Measurements from ENCODE around the gene TRAF4. TPM values are rescaled to one million over a fixed set of nuclear protein-coding genes. Genes with fewer than 3 reads are reported as not detected.

TRAF4 gene
- total RNA-seq, 2 experiments from 2014 or later: 55.3 to 57.2 TPM

GRCh38 chr17:28747801-28748750 is 4.3 kb downstream of the TRAF4 start:
- H3K9me3 Mint-ChIP-seq: no peaks in the 10 kb centered on the region
- H3K27ac Mint-ChIP-seq: peak overlapping the region; percentile 44
- ChIA-PET CTCF (interaction anchor here (0.9 to 17.2 kb wide), 4 partner anchors 22 to 204 kb away, joined by 3 to 458 read pairs (median 4); partner anchors contain the start of genes NEK8 and TLCD1), POLR2A (interaction anchor here (1.1 to 16.8 kb wide), 4 partner anchors 12 to 22 kb away, joined by 3 to 426 read pairs (median 4); partner anchors contain the start of genes NEK8, RPL23A and TLCD1)
- no peak overlapping the region for H3K4me3 Mint-ChIP-seq
- DNase-seq: no peak
- H3K27me3 Mint-ChIP-seq: no peaks in the 10 kb centered on the region
- H3K36me3 Mint-ChIP-seq (ENCODE audit: low read depth): peaks cover 35% of the 10 kb centered on the region
- H3K4me1 Mint-ChIP-seq: peaks cover 40% of the 10 kb centered on the region

- H3K27me3 Mint-ChIP-seq: no peaks in the 10 kb centered on the region
- no peaks in the 10 kb centered on the region for H3K9me3 Mint-ChIP-seq
- H3K27ac Mint-ChIP-seq: peak overlapping the region; percentile 55
- CTCF ChIA-PET: interaction anchor here (0.9 to 17.2 kb wide), 6 partner anchors 14 to 203 kb away, joined by 3 to 458 read pairs (median 4); partner anchors contain the start of genes BLTP2, NEK8 and TLCD1
- POLR2A ChIA-PET: interaction anchor here (1.0 to 16.8 kb wide), 3 partner anchors 11 to 203 kb away, joined by 3 to 426 read pairs (median 3); partner anchors contain the start of genes NEK8, RPL23A and TLCD1
- peaks cover 38% of the 10 kb centered on the region for H3K4me1 Mint-ChIP-seq
- H3K36me3 Mint-ChIP-seq (ENCODE audit: low read depth): peaks cover 35% of the 10 kb centered on the region
- DNase-seq: no peak
- no peak overlapping the region for H3K4me3 Mint-ChIP-seq
Measured at GRCh38 chr17:28748852-28749515, 5.2 kb downstream of the TRAF4 start.

DNA sequence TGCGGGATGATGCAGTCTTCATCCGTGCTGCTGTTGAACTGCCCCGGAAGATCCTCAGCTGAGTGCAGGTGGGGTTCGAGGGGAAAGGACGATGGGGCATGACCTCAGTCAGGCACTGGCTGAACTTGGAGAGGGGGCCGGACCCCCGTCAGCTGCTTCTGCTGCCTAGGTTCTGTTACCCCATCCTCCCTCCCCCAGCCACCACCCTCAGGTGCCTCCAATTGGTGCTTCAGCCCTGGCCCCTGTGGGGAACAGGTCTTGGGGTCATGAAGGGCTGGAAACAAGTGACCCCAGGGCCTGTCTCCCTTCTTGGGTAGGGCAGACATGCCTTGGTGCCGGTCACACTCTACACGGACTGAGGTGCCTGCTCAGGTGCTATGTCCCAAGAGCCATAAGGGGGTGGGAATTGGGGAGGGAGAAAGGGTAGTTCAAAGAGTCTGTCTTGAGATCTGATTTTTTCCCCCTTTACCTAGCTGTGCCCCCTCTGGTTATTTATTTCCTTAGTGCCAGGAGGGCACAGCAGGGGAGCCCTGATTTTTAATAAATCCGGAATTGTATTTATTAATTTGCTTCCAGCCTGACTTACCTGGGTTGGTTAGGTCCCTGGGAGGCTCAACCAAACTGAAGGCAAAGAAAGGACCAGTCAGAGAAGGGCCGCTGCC is 5.8 kb downstream of the TRAF4 start:
- Mint-ChIP-seq H3K9me3 (no peaks in the 10 kb centered on the region), H3K4me1 (peaks cover 38% of the 10 kb centered on the region), H3K4me3 (no peak overlapping the region), H3K27ac (no peak overlapping the region), H3K36me3 (ENCODE audit: low read depth) (peaks cover 34% of the 10 kb centered on the region), H3K27me3 (no peaks in the 10 kb centered on the region)
- ChIA-PET POLR2A (interaction anchor here (0.7 to 16.8 kb wide), 5 partner anchors 23 to 202 kb away, joined by 3 to 426 read pairs (median 3); partner anchors contain the start of genes FAM222B, NEK8, RPL23A and TLCD1), CTCF (interaction anchor here (0.5 to 17.2 kb wide), 19 partner anchors 8 to 202 kb away, joined by 3 to 458 read pairs (median 4); partner anchors contain the start of genes BLTP2, NEK8, PIGS and TLCD1)
- DNase-seq: no peak

DNA sequence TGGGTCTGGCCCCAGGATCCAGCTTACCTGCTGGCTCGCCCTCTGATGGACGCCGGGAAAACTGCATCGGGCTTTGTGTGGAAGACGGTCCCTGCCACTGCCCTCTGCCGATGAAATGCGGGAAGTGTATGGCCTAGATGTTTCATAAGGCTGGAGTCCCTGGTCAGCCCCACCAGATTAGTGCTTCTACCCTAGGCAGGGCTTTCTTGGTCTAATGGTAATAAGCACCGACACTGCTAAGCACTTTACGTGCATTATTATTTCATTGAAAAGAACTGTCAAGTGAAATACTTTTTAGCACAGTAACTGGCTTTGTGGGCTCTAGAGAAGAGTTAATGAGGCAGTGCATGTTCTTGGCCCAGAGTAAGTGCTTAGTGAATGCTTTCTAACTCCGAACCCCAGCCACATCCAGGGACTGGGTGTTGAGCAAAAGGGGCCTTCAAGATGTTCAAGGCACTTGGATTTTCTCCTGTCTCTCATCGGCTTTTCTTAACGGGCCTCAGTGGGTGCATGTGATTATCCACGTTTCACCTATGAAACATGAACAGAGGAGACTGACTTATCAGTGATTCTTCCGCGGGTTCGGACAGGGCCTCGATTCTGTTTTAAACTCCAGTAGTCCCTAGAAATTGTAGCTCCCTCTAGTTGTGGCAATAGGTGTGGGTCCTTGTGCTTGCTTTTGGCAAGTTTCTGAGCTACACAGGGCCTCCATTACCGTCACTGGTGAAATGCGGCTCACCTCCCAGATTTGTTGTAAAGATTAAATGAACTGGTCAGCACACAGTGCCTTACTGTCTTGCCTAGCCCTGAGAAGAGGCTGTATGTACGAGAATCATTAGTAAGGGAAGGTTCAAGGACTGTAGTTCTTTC is 6.6 kb downstream of the TRAF4 start:
- ChIA-PET CTCF (interaction anchor here (0.5 to 17.2 kb wide), 23 partner anchors 8 to 202 kb away, joined by 3 to 458 read pairs (median 3); partner anchors contain the start of genes BLTP2, NEK8, PHF12 and PIGS), POLR2A (interaction anchor here (0.7 to 16.8 kb wide), 5 partner anchors 24 to 202 kb away, joined by 3 to 426 read pairs (median 3); partner anchors contain the start of genes FAM222B, NEK8, RPL23A and TLCD1)
- Mint-ChIP-seq H3K27ac (no peak overlapping the region), H3K9me3 (no peaks in the 10 kb centered on the region), H3K27me3 (no peaks in the 10 kb centered on the region), H3K36me3 (ENCODE audit: low read depth) (peaks cover 29% of the 10 kb centered on the region), H3K4me1 (peaks cover 35% of the 10 kb centered on the region), H3K4me3 (no peak overlapping the region)
- peak; percentile 91 for DNase-seq

DNA sequence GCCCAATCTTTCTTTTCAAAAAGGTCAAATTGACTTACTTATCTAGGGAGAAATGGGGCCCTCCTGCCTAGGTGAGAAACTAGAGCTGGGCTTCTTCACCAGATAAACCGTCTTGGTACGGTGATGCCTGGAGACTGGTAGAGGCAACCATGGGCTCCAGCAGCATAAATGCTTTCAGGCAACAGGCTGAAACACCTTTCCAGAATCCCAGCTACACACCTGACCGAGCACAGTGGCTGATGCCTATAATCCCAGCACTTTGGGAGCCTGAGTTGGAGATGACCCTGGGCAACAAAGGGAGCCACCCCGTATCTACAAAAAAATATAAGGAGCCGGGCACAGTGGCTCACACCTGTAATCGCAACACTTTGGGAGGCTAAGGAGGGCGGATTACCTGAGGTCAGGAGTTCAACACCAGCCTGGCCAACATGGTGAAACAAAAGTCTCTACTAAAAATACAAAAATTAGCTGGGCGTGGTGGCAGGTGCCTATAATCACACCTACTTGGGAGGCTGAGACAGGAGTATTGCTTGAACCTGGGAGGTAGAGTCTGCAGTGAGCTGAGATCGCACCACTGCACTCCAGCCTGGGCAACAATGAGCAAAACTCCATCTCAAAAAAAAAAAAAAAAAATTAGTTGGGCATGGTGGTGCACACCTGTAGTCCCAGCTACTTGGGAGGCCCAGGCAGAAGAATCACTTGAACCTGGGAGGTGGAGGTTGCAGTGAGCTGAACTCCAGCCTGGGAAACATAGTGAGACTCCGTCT is 8.0 kb downstream of the TRAF4 start:
- Mint-ChIP-seq H3K27me3 (no peaks in the 10 kb centered on the region), H3K27ac (no peak overlapping the region), H3K4me3 (no peak overlapping the region), H3K9me3 (no peaks in the 10 kb centered on the region), H3K4me1 (peaks cover 22% of the 10 kb centered on the region), H3K36me3 (ENCODE audit: low read depth) (peaks cover 32% of the 10 kb centered on the region)
- ChIA-PET CTCF (interaction anchor here (1.0 to 17.2 kb wide), 11 partner anchors 11 to 199 kb away, joined by 3 to 458 read pairs (median 4); partner anchors contain the start of genes NEK8, PHF12, RPL23A and TLCD1), POLR2A (interaction anchor here (16.8 kb wide), 1 partner anchor 25 kb away, joined by 426 read pairs; the partner anchor contains the start of genes NEK8, RPL23A and TLCD1)
- DNase-seq: no peak

- ChIA-PET CTCF (interaction anchor here (1.0 to 17.2 kb wide), 4 partner anchors 8 to 198 kb away, joined by 3 to 458 read pairs (median 46); partner anchors contain the start of genes NEK8 and TLCD1), POLR2A (no interaction called here)
- Mint-ChIP-seq H3K27me3 (no peaks in the 10 kb centered on the region), H3K27ac (no peak overlapping the region), H3K9me3 (no peaks in the 10 kb centered on the region), H3K4me3 (no peak overlapping the region), H3K36me3 (ENCODE audit: low read depth) (peaks cover 31% of the 10 kb centered on the region), H3K4me1 (peaks cover 4% of the 10 kb centered on the region)
- no peak for DNase-seq
Measured at GRCh38 chr17:28755486-28755885, 11.7 kb downstream of the TRAF4 start.

DNA sequence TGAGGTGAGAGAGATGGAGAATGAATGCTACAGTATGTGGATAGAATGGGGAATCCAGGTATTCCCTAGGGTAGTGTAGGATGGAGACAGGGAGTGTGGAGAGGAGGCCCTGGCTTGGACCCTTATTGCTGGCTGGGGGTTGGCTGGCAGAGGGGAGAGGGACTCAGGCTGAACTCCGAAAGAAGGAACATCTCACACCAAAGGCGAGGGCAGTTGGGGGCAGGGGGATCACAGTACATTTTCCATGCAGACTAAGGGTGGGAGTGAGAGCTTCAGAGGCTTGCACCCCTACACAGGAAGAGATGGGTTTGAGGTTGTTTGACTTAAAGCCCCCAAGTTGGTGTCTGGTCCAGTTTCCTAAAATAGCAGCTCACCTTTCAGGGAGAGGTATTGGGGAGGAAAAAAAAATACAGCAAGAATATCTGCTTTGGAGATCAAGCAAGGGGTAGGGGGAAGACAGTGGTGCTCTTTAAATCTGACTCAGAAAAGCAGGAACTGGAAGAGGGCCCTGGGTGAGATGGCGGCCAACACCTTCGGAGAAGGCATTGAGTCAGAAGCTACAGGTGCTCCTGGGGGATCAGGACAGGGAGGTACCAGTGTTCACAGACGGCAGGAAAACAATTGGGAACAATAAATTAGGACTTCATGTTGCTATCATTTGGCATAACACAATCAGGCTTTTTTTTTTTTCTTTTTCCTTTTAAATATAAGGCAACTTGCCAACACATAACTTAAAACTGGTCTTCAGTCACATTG is 12.4 kb downstream of the TRAF4 start:
- H3K36me3 Mint-ChIP-seq (ENCODE audit: low read depth): peaks cover 32% of the 10 kb centered on the region
- ChIA-PET CTCF (interaction anchor here (1.1 kb wide), 1 partner anchor 9 kb away, joined by 4 read pairs; no protein-coding TSS in a partner anchor), POLR2A (interaction anchor here (1.0 kb wide), 1 partner anchor 11 kb away, joined by 3 read pairs; no protein-coding TSS in a partner anchor)
- DNase-seq: no peak
- no peaks in the 10 kb centered on the region for H3K9me3 Mint-ChIP-seq
- no peak overlapping the region for H3K4me3 Mint-ChIP-seq
- H3K27ac Mint-ChIP-seq: no peak overlapping the region
- no peaks in the 10 kb centered on the region for H3K27me3 Mint-ChIP-seq
- peaks cover 5% of the 10 kb centered on the region for H3K4me1 Mint-ChIP-seq

DNA sequence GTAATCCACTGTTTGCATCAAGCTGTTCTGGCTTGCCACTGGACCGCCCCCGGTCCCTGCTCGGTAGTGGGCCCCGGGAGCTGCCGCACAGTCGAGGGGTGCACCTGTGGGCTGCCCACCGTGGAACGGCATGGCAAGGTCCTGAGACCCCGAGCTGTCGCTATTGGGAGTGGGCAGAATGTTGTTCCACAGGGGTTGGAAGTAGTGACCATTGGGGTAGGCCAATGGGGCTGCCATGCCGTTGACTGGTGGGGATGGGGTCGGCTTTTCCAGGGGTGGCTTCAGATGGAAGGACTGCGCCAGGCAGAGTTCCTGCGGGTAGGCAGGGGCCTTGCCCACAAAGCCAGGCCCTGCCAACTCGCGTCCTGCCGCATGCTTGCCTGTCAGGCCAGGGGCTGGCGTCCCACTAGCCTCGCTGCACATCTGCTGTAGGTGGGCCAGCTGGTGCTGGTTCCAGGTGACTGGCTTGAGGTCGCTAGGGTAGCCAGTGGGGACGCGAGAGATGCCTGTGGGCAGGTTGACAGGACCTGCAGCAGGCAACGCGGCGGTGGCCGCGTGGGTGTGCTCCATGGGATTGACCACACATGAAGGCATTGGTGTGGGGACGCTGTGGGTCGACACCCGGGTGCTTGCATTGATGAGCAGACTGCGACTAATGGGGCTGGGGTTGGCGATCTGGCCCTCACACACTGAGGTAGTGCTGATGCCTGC is 14.8 kb downstream of the TRAF4 start:
- CTCF ChIA-PET: no interaction called here
- DNase-seq: no peak
- H3K4me1 Mint-ChIP-seq: peaks cover 17% of the 10 kb centered on the region
- no peak overlapping the region for H3K4me3 Mint-ChIP-seq
- H3K9me3 Mint-ChIP-seq: no peaks in the 10 kb centered on the region
- no peaks in the 10 kb centered on the region for H3K27me3 Mint-ChIP-seq
- H3K36me3 Mint-ChIP-seq (ENCODE audit: low read depth): peaks cover 41% of the 10 kb centered on the region
- H3K27ac Mint-ChIP-seq: no peak overlapping the region
- POLR2A ChIA-PET: interaction anchor here (0.8 kb wide), 1 partner anchor 15 kb away, joined by 3 read pairs; no protein-coding TSS in a partner anchor

GRCh38 chr17:28759256-28759865 is 15.6 kb downstream of the TRAF4 start:
- Mint-ChIP-seq H3K27me3 (no peaks in the 10 kb centered on the region), H3K27ac (no peak overlapping the region), H3K36me3 (ENCODE audit: low read depth) (peaks cover 43% of the 10 kb centered on the region), H3K4me1 (peaks cover 21% of the 10 kb centered on the region), H3K4me3 (no peak overlapping the region), H3K9me3 (no peaks in the 10 kb centered on the region)
- ChIA-PET CTCF (interaction anchor here (6.9 kb wide), 1 partner anchor 32 kb away, joined by 84 read pairs; the partner anchor contains the start of genes NEK8 and TLCD1), POLR2A (no interaction called here)
- DNase-seq: no peak
